ENCODE results near the gene SLC25A27.

DNA sequence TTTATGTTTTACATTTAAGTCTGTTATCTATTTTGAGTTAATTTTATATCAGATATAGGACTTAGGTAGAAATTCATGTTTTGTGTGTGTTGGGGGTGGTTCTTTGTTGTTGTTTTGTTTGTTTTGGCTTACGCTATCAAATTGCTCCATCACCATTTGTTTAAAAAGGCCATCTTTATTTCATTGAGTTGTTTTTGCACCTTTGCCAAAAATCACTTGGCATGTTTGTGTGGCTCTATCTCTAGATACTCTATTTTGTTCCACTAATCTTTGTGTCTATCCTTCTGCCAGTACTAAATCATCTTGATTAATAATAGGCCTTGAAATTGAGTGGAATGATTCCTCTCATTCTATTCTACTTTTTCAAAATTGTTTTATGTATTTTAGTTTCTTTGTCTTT lies 7.5 kb upstream of the SLC25A27 start:
- TF ChIP-seq, protein P1, sequence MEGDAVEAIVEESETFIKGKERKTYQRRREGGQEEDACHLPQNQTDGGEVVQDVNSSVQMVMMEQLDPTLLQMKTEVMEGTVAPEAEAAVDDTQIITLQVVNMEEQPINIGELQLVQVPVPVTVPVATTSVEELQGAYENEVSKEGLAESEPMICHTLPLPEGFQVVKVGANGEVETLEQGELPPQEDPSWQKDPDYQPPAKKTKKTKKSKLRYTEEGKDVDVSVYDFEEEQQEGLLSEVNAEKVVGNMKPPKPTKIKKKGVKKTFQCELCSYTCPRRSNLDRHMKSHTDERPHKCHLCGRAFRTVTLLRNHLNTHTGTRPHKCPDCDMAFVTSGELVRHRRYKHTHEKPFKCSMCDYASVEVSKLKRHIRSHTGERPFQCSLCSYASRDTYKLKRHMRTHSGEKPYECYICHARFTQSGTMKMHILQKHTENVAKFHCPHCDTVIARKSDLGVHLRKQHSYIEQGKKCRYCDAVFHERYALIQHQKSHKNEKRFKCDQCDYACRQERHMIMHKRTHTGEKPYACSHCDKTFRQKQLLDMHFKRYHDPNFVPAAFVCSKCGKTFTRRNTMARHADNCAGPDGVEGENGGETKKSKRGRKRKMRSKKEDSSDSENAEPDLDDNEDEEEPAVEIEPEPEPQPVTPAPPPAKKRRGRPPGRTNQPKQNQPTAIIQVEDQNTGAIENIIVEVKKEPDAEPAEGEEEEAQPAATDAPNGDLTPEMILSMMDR (IDR thresholded peaks at IDR 0.05; ENCODE audit: low read length): no peak
- TF ChIP-seq EZH2phosphoT487 (IDR thresholded peaks at IDR 0.05; ENCODE audit: low read length): no peak
- no peak for TF ChIP-seq EZH2 (optimal IDR thresholded peaks at IDR 0.05; ENCODE audit: low read depth, low read length)

Measured in MM.1S (cell line).